ENCODE measurements around the gene GIMAP1.
"Not testable (repeated sequence)": the region's sequence is repeated elsewhere in the genome, so short reads cannot be mapped to it uniquely, and the experiment has no call there.

DNA sequence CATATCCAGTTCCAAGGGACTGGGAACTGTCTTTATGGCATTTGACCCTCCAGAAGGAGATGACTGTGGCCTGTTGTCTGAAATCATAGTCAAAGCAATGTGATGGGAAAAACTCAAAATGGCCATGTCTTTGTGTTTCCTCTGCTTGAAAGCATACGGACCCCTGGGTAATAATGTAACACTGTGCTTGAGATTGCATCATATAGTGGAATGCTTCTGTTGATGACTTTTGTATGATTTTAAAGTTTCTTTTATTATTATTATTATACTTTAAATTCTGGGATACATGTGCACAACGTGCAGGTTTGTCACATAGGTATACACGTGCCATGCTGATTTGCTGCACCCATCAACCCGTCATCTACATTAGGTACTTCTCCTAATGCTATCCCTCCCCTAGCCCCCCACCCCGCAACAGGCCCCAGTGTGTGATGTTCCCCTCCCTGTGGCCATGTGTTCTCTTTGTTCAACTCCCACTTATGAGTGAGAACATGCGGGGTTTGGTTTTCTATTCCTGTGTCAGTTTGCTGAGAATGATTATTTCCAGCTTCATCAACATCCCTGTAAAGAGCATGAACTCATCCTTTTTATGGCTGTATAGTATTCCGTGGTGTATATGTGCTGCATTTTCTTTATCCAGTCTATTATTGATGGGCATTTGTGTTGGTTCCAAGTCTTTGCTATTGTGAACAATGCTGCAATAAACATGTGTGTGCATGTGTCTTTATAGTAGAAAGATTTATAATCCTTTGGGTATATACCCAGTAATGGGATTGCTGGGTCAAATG is 44.4 kb upstream of the GIMAP1 start:
- TF ChIP-seq, protein P1, sequence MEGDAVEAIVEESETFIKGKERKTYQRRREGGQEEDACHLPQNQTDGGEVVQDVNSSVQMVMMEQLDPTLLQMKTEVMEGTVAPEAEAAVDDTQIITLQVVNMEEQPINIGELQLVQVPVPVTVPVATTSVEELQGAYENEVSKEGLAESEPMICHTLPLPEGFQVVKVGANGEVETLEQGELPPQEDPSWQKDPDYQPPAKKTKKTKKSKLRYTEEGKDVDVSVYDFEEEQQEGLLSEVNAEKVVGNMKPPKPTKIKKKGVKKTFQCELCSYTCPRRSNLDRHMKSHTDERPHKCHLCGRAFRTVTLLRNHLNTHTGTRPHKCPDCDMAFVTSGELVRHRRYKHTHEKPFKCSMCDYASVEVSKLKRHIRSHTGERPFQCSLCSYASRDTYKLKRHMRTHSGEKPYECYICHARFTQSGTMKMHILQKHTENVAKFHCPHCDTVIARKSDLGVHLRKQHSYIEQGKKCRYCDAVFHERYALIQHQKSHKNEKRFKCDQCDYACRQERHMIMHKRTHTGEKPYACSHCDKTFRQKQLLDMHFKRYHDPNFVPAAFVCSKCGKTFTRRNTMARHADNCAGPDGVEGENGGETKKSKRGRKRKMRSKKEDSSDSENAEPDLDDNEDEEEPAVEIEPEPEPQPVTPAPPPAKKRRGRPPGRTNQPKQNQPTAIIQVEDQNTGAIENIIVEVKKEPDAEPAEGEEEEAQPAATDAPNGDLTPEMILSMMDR (IDR thresholded peaks at IDR 0.05; ENCODE audit: poor library complexity) = not testable (repeated sequence)
- not testable (repeated sequence) for TF ChIP-seq EZH2 (IDR thresholded peaks at IDR 0.05; ENCODE audit: borderline replicate concordance); EZH2phosphoT487 (IDR thresholded peaks at IDR 0.05; ENCODE audit: low read depth, severe bottlenecking, unreplicated experiment)
